ENCODE results near the gene VENTX.

VENTX gene, protein sequence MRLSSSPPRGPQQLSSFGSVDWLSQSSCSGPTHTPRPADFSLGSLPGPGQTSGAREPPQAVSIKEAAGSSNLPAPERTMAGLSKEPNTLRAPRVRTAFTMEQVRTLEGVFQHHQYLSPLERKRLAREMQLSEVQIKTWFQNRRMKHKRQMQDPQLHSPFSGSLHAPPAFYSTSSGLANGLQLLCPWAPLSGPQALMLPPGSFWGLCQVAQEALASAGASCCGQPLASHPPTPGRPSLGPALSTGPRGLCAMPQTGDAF

DNA sequence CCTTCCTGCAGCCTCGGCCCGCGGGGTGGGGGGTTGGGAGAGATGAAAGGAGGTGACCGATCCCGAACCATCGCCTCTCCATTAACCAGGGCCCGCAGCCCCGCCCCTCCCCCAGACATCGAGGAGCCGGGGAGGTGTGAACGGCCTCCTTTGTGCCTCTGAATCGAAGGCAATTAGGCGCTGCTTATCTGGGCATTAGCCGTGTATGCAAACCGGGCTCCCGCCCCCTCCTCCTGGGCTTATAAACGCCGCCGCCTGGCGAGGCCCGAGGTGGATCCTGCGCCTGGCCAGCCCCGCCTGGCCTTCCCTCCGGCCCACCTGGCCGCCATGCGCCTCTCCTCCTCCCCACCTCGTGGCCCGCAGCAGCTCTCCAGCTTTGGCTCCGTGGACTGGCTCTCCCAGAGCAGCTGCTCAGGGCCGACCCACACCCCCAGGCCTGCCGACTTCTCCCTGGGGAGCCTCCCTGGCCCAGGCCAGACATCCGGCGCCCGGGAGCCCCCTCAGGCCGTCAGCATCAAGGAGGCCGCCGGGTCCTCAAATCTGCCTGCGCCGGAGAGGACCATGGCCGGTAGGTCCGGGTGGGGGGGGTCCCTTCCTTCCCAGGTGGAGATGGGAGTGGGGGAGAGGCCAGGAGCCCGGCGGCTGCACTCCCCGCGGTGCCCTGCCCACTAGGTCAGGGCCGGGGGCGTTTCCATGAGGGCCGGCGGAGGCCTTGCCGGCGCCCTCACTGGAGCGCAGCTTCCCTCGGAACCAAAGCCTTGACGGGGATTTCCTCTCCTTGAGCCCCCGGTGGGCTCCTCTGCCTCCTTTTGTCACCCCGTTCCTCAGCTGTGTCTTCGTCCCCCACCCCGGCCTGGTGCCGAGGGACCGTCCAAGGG lies at the start of gene VENTX:
Gene VENTX, plus strand, starts transcription at position 268 of the 878 bp plus-strand sequence. Its CDS starts 60 bp downstream, at position 328.
- no peak for FAIRE-seq

DNA sequence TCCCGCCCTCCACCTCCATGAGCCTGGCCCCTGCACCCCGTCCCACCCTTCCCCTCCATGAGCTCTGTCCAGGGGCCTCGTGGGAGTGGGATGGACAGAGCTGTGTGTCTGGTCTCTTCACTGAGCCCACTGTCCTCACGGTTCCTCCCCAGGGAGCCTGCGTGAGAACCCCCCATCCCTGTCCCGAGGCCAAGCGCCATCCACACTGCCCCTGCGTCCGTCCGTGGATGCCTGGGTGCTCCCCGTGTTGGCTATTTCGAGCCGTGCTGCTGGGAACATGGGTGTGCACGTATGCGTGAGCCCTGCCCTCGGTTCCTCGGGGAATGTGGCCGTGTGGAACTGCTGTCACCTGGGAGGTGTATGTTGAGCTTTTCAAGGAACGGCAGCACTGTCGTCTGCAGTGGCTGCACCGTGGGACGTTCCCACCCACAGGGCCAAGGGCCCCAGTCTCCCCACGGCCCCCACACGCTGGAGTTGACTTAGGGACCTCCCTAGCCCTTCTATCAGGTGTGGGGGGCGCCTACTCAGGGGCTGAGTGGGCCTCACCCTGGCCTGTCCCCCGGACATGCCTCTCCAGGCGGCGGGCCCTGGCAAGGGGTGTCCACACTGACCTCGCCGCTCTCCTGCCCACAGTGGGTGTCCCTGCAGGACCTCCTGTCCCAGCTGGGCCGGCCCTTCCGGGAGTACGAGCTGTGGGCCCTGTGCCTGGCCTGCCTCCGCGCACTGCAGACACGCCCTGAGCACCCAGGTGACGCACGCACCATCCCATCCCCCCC lies 49.6 kb upstream of the VENTX start:
- no peak for FAIRE-seq

DNA sequence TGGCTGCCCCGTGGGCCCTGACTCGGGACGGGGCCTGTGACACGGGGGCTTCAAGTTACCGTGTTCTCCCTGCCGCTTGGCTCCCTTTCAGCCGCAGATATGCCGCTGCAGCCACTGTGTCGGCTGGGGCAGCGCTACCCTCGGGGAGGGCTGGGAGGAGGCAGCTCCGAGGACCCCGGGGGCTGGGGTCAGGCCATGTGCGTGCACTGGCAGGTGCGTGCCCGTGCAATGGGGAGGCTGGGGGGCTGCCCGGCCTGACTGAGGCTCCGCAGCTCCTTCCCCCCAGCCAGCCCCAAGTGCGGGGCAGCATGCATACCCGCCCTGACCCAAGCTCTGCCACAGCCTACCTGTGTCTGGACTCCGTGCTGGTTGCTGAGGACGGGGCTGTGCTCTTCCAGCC lies 48.4 kb upstream of the VENTX start:
- FAIRE-seq = no peak

DNA sequence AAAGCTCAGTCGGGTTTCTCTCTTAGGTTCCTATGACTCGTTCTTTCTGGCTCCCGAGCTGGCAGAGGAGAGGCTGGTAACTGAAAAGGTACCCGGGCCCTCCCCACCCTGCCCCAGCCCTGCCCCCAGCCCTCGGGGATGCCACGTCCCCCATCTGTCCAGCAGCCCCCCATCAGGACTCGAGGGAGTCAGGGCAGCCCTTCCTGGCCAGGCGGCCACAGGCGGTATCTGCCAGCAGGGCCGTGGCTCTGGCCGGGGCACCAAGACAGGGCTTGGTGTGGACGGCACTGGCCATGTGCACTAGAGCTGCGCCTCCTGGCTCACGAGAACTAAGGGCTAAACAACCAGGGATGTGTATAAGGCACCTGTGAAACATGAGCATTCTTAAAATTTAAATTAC lies 47.9 kb upstream of the VENTX start:
- no peak for FAIRE-seq

DNA sequence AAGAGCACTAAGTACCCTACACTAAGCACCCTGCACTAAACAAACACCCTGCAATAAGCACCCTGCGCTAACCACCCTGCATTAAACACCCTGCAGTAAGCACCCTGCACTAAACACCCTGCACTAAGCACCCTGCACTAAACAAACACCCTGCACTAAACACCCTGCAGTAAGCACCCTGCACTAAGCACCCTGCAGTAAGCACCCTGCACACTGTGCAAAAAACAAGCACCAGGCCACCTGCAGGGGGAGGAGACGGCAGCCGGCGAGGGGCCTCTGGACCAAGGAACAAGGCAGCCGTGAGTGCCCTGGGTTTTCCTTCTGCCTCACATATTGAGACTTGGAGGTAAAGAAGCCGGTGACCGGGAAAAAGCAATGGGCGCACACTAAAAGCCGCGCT lies 47.4 kb upstream of the VENTX start:
- no peak for FAIRE-seq

DNA sequence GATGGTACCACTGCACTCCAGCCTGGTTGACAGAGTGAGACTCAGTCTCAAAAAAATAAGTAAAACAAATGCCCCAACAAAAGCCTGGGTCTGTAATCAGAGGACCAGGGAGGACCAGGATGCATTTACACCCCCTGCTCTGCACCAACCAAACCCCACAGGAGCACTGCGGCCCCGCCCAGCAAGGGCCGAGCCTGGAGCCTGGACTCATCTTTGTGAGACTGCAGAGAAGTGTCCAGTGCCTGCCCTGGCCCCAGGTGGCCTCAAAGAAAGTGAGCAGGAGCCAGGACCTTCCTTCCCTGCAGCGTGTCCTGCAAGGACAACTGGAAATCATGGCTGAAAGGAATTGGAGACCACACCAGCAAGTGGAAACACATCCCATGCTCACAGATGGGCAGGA lies 46.0 kb upstream of the VENTX start:
- no peak for FAIRE-seq

DNA sequence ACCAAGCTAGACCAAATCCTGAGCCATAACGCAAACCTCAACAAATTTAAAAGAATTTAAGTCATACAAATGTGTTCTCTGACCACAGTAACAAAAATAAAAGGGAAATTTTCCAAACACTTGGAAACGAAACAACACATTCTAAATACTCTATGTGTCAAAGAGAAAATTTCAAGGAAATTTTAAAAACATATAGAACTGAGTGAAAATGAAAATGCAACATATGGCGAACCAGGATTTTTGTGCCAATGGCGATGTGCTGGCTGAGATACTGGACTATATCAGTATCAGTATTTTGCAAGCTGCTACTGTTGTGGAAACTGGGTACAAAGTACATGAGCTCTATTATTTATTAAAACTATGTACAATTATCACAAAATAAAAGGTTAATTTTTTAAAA lies 43.5 kb upstream of the VENTX start:
- no peak for FAIRE-seq

DNA sequence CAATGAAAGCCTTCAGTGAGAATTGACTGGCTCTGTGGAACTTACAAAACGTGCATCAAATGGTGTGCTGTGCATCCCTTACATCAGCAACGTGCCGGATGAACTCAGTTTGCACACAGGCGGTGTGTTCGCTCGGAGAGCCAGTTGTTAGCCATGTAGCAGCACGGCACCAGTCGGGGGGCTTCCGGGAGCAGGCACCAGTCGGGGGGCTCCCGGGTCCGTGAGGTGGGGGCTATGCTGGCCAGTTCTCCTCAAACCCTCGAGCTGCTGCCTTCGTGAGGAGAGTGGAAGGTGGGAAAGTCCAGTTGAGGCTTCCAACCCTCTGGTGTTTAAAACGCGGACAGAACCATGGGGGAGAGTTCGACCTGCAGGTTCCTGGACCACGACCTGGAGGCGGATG lies 42.6 kb upstream of the VENTX start:
- no peak for FAIRE-seq

DNA sequence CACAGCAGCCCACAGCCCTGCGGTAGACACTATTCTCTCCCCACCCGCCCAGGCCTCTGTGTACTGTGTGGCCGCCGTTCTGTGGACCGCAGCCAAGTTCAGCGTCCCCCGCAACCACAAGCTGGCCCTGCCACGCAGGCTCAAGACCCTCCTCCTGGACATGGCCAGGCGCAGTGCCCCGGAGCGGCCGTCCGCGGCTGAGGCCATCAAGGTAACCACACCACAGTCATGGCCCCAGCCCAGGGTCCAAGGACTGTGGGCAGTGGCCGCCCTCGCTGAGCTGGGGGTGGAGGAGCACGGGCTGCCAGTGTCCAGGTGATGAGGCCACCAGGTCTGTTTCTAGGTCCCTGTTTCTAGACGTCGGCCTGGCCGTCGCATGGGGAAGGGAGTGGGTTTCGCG lies 42.0 kb upstream of the VENTX start:
- no peak for FAIRE-seq

DNA sequence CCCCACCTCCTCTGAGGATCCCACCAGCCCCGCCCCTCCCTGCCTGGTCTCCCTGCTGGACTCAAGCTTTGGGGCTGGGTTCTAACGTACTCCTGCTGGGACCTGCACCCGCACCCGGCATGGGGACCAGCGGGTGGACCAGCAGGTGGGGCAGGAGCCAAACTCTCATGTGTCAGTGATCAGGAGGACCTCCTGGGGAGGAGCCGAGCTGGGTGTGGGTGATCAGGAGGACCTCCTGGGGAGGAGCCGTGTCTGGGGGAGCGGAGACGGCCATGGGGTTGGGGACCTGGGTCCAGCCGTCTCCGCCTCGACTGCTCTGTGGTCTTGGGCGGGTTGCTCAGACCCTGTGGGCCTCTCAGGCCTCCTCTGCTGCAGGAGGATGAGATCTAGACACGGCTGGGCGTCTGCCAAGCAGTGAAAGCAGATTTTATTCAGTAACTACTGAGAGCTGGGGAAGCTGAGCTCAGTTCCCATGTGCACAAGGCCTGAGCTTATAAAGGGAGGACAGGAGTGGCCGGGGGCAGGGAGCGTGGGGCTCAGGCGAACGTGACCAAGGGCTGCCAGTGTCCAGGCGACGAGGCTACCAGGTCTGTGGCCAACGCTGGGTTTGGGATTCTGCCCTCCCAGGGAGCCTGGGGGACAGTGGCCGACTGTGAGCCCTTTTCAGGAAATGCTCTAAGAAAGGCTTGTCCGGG lies 41.3 kb upstream of the VENTX start:
- no peak for FAIRE-seq

DNA sequence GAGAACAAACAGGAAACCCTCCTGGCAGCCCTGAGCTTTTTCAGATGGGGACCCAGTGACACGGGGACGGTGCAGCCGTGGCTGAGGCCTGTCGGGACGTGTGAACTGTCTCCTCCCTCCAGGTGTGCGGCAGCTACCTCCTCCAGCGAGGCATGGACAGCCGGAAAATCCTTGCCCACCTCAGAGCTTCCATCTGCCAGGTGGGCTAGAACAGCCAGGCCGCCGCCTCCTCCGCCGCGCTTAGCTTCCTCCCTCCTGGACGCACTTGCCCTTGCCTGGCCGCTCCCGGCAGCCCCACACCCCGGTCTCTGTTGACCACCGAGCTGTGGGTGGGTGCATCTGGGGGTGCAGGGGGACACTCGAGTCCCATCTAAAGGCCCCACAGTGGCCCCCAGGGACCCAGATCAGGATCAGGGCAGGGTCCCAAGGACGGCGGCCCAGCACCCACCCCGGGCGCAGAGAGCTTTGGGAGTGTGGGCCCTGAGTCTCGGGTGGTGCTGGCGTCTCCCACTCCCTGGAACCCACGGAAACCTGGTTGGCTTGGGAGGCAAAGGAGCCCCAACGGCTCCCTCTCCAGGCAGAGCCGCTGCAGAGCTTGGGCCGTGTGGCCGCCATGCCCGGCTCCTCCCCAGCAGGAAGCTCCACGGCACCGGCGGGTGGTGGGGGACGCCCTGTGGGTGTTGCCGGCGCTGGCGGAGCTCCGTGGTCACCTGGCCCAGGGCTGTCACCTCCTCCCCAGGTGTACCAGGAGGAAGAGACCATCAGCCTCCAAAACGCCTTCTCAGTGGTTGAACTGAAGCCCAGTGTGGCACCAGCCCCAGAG lies 40.5 kb upstream of the VENTX start:
- FAIRE-seq = no peak

DNA sequence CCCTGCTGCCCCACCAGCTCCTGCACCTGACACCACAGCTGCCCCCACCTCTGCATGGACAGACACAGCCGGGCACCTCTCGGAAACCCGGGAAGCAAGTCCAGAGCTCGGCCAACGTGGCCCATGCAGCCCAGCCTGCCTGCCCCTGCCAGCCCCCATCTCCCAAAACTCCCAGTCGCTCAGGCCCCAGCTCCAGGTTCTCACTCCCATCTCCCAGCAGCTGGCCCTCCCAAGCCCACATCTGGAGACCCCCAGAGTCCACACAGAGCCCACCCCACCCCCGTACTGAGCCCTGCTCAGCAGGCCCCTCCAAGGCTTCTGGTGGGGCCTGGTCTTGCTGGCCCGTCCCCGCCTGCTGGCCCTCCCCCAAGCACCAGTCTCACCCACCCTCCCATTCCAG lies 39.9 kb upstream of the VENTX start:
- FAIRE-seq = no peak

DNA sequence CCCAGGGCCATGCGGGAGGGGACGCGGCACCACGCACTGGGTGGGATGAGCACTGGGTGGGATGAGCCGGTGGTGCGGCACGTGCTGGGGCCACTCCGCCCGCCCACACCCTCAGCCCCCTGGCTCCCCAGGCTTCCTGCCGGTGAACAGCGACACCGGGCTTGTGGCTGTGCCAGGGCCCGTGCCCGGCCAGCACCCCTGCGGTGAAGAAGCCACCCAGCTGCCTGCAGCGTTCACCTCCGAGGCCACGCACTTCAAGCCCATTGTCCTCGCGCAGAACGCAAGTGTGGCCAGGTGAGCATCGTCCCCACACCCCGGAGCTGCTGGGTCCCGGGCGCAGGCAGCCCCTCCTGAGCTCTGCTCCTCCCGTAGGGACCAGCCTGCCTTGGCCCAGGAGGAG lies 39.4 kb upstream of the VENTX start:
- no peak for FAIRE-seq

DNA sequence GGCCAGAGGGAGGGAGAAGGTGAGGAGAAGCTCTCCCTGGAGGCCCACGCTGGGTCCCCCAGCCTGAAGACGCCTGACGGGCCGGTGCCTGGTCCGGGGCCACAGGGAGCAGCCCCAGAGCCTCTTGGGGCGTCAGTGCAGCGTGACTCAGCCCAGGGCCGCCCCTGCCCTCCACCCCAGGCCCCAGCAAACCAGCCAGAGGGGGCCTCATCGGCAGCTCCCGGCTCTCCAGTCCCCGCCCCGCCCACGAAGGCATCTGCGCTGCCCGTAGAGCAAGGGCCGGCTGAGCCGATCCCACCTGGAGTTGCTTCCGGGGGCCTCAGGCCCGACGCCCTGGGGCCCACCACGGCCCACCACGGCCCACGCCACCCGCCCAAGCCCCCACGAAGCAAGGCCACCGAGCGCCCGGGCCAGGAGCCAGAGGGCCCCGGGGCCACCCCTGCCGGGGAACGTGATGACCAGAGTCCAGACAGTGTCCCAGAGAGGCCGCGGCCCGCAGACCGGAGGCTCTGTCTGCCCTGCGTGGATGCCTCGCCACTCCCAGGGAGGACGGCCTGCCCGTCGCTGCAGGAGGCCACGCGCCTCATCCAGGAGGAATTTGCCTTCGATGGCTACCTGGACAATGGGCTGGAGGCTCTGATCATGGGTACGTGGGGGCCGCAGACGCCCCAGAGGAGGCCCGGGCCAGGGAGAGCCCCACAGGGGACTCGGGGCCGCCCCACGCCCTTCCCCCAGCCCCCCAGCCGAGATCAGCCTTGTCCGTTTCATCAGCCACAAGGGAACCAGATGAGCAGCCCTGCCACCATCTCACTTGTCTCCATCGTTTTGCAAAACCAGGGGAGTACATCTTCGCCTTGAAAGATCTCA lies 38.8 kb upstream of the VENTX start:
- FAIRE-seq = no peak

DNA sequence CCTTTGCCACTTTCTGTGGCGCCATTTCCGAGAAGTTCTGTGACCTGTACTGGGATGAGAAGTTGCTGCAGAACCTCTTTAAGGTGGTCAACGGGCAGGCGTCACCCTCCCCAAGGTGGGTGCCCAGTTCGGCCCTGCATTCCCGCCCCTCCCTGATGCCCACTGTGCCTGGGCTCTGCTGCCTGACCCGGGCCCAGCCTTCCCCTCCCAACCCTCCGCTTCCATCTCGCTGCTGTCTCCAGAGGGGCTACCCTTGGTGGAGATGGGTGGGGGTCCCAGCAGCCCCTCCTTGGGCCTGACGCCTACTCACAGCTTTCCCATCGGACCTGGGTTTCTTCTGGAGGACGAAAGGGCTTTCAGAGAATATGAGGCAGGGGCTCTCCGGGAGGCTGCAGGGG lies 38.2 kb upstream of the VENTX start:
- no peak for FAIRE-seq

DNA sequence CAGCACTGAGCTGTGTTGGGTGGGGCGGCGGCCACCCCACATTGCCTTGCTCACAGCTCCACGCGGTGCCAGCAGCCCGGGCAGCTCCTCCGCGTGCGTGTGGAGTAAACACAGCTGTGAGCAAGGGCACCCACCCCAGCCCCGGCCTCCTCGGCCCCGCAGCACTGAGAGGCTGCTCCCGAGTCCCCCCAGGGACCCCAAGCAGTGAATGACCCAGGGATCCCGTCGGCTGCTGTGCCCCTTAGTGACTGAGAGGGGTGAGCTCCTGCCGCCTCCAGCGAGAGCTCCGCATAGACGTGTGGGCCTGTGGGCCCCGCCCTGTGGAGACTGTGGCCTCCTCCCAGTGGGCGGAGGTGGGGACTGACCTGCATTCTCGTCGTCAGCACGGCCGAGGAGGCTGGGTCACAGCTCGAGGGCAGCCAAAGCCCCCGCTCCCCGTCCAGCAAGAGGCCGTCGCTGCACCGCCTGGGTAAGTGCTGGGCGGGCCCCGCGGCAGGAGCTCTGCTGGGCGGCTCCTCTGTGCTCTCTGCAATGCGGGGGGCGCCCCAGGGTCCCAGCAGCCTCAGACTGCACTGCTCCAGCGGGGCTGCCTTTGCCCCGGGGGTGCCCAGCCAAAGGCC lies 37.6 kb upstream of the VENTX start:
- FAIRE-seq = no peak

DNA sequence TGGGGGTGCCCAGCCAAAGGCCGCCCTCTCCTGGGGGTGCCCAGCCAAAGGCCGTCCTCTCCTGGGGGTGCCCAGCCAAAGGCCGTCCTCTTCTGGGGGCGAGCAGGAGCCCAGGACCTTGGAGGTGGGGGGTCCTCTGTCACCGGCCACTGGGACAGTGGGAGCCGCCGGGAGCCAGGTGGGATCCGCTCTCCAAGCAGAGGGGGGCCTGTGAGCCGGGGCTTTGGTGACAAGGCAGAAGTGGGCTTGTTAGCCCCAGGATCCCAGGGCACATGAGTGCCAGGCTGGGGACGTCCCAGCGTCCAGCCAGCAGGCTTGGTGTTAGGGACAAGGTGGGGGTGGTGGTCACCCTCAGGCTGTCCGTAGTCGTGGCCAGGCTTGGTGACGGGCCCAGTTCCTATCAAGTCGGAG lies 37.0 kb upstream of the VENTX start:
- FAIRE-seq = no peak

DNA sequence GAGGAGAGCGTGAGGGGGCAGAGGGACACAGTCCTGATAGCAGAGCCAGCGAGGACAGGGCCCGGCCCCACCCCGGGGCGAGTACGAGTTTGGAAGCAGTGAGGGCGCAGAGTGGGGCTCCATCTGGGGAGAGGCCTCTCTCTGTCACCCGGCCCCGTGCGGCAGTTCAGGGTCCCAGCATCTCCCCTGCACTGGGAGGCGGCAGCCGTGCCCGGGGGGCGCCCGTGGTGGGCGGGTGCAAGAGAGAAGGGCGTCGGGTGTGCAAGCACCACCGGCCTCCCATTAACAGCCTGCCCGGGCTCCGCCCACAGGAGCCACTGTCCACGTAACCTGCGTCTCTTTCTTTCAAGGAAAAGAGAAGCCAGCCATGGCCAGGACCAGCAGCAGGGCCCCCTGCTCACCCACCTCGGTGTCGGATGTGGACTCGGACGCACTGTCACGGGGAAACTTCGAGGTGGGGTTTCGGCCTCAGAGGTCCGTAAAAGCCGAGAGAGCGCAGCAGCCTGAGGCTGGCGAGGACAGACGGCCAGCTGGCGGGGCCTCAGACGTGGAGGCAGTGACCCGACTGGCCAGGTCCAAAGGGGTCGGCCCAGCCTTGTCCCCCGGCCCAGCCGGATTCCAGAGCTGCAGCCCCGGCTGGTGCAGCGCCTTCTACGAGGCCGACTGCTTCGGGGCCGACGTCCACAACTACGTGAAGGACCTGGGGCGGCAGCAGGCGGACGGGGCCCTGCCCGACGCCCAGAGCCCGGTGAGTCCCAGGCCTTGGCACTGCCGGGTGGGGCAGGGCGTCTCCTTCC lies 36.3 kb upstream of the VENTX start:
- FAIRE-seq = no peak

DNA sequence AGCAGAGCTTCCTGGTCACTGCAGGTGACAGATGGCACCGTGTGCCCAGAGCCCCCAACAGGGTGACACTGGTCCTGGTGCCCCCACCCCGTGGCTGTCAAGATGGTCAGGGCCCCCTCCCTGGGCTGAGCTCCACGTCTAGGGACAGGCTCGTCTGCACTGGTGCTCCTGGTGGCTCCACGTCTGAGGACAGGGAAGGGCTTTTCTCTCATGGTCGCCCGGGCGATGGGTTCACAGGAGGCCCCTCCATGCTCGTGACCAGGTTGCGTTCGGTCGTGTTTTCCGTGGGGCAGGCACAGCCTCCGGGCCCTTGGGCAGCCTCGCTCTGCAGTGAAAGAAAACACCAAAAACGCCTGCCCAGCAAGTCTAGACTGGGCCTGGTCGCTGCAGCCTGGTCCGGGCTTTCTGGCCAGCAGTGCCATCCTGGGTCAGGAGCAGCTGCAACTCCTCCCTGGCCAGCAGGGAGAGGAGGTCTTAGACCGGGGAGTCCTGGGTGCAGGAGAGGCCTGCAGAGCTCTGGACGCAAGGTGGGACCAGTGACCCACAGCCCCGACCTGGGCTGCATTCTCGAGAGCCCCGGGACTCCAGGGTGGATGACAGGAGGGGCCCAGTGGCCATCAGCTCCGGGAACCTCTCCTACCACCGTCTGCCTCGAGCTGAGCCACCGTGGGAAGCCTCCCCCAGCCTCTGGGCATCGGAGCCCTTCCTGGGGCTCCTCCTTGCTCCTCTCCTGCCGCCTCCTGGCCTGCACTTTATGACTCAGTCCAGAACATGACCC lies 35.5 kb upstream of the VENTX start:
- no peak for FAIRE-seq
